NCI-H69 (cell line): Measurements from ENCODE around the gene PTPRN2.
"Not testable (repeated sequence)": the region's sequence is repeated elsewhere in the genome, so short reads cannot be mapped to it uniquely, and the experiment has no call there.

Source experiments
- DNase-seq: peaks from one replicate; lab custom pipeline; 2025; lab: John Stamatoyannopoulos, UW

Gene PTPRN2

DNA sequence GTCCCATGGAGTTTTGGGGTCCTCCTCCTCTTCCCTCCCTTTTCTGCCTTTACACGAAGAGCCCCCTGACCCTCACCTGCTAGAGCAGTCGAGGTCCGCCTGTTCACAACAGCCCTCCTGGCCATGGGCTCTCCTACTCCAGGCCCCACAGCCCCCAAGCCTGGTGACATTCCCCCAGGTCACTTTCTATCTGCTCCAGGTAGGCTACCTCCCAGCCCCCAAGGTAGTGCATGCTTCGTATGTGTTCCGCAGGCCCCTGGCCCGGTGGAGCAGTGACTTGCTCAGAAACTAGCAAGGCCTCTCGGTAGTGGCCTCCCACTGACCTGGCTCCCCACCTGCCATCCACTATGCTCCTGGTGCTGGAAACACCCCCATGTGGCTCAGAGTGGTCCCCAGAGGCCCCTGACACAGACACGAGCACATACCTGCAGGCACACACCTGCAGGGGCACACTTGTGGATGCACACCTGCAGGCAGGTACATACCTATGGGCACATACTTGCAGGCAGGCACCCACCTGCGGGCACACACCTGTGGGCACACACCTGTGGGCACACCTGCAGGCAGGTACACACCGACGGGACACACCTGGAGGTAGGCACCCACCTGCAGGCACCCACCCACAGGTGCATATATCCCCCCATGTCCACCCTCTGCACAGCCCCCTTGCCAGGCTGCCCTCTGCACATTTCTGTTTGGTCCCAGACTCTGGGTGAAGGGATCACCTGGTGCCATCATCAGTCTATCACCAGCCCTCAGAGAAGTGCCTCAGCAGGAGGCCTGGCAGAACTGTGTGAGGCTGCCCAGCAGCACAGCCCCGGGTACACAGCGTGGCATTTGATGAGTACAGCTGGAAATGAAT lies 322.5 kb downstream of the PTPRN2 start:
- DNase-seq, result no peak

DNA sequence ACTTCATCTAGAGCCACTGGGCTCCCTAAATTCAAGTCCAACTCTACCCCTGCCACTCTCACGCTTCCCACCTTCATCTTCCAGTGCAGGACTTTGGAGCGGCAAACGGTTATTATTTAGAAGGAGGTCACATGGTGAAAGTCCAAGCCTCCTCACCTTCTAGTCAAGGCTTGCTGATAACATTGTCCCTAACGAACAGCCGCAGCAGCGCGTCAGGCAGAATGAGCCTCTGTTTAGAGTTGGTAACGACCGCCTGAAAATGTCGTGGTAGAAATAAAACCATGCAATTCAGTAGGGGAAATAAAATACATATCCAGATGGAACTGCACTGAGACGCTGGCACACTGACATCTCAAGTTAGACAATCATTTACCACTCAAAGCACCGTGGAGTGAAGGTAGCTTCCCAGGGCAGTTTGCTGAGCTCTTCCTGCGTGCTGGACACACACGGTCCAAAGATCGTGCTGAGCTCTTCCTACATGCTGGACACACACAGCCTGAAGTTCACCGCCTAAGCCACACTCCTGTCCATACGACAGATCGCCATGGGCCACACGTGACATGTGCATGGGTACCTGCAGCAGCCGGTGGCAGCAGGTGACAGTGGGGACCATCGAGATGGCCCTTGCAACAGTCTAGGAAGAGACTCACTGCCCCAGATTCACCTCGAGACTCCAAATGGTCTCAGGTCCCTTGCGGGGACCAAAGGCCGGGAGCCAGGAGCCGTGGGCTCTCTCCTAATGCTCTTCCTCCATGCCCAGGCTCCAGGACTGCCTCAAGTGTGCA lies 323.5 kb downstream of the PTPRN2 start:
- no peak for DNase-seq

- no peak for DNase-seq
Measured at GRCh38 chr7:158263110-158263963, 324.3 kb downstream of the PTPRN2 start.

GRCh38 chr7:158262284-158263109 lies 325.1 kb downstream of the PTPRN2 start:
- DNase-seq, result no peak

GRCh38 chr7:158261362-158262235 lies 326.0 kb downstream of the PTPRN2 start:
- DNase-seq, result no peak

DNA sequence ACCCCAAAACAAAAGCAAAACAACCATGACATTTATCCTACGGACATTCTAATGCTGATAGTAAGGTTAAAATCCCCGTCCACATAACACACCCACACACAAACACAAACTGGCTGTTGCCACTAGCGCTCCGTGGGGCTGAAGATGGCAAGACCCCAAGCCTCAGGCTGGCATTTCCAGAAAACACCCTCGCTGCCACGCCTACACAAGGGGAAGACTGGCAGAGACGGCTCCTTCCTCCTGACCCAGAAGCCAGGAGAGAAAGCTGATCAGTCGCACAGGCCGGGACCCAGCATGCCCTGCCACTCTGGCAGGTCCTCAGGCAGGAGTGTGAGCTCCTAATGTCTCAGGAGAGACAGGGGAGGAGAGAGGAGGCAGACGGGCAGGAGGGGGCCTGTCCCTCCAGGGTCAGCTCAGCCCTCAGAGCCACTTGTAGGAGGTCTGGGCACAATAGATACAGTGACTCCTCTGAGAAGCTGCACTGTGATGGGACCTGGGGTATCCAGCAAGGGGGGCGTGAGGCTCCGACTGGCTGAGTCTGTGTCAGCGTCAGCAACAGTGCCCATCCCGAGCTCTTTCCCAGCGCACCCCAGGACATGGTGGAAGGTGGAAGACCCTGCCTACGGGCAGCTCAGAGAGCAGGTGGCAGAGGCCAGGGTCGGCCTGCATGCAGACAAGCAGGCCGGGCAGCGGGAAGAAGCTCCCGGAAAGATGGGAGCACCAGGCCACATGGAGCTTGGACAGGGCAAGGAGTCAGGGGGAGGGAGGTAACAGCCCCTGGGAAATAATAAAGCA lies 326.9 kb downstream of the PTPRN2 start:
- DNase-seq, result no peak

DNA sequence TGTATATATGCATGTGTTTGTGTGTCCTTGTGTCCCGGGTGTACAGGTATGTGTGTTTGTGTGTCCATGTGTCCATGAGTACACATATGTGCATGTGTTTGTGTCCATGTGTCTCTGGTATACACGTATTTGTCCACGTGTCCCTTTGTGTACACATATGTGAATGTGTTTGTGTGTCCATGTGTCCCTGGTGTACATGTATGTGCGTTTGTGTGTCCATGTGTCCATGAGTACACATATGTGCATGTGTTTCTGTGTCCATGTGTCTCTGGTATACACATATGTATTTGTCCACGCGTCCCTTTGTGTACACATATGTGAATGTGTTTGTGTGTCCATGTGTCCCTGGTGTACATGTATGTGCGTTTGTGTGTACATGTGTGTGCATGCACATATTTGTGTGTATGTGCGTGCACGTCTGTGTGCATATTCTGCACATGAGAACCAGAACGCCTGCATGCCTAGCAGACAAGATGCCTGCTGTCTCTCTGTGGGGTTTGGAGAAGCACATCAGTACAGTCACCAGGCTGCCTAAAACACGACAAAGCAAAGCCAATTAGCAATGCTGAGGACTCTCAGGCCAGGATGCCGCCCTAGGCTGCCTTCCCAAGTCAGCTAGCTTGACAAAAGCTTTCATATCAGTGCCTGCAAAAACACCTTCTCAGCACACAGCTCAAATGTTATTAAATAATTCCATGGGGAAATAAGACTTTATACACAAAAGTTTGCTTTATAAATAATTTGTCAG lies 327.8 kb downstream of the PTPRN2 start:
- DNase-seq, result no peak

DNA sequence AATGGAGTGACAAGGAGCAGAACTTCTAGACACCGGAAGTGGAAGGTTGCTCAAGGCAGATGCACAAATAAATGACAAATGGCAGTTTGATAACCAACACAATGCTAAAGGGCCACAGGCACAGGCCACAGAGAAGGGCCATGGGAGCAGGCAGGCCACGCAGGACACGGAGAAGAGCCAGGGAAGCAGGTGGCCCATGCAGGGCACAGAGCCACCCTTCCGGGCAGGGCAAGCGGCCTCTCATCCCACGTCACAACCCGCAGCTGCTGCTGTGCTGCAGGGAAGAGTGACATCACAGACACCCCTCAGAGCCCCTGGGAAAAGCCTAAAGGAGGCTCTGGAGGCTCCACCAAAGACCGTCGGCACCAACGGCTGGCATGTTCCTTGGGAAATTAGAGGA lies 328.5 kb downstream of the PTPRN2 start:
- no peak for DNase-seq

- no peak for DNase-seq
Measured at GRCh38 chr7:158258411-158259130, 329.1 kb downstream of the PTPRN2 start.

- DNase-seq, result no peak
Measured at GRCh38 chr7:158257516-158258410, 329.9 kb downstream of the PTPRN2 start.

DNA sequence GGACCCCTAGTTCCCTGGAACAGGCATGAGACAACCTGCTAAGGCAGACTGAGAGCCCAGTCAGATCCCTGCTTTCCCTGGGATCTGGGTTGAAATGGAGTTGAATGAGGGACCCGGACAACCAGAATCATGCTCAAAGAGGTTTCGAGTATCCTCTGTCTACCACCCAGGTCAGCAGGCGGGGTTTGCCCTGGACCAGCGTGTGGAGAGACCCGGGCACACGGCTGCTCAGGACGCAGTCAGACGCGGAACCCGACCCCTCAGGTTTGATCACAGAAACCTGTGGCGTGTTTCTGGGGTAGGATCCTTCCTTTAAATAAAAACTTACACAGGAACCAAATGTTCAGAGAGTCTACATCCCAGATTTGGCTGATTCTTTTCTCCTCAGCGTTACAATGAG lies 330.6 kb downstream of the PTPRN2 start:
- DNase-seq, result no peak

DNA sequence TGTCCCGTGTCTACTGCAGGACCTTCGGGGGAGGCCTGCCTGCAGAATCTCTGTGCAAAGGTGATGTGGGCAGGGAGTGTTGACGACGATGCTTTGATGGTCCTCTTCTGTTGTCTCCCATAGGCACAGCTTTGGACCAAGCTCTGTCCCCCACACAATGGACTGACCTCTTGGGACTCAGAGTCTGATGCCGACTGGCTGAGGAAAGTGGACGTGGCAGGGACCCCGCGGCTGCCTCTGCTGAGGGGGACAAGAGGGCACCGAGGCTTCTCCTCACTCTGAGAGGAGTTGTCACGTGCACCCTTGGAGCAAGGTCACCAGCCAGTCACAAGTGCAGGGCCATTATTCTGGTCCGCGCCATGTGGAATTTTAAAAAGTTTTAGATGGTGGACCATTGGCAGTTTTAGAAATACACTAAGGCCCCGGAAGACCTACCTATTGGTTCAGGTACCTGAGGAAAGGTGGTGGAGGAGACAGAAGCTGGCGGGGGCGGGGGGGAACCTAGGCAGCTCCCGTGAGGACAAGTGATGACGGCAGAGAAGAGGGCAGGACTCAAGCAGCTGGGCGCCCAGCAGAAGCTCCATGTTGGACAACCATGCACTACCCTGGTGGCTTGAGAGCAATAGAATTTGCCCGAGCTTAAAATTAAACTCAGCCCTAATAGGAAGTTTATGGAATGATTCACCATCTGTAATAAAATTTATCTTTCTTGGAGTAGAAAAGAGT lies 331.4 kb downstream of the PTPRN2 start:
- DNase-seq, result no peak

GRCh38 chr7:158255558-158255957 lies 332.1 kb downstream of the PTPRN2 start:
- DNase-seq, result no peak

DNA sequence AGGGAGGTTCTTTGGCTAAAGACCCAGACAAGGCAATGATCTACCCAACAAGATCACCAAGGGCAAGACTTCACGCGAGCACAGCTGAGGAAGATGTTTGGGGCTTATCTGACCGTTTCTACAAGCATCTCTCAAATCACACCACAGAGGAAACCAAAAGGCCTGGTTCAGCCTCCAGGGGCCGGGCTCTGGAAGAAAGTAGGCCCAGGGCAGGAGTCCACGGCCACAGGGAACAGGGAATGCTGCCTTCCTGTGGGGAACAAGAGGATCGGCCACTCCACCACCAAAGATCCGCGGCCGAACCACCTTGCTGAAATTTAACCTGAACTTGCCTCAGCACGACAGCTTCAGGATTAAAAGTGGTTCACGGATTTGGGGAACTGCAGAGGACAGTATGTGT lies 332.5 kb downstream of the PTPRN2 start:
- no peak for DNase-seq

- not testable (repeated sequence) for DNase-seq
Measured at GRCh38 chr7:158253670-158254045, 334.0 kb downstream of the PTPRN2 start.
